ENCODE results near the gene KRTAP27-1.

GRCh38 chr21:30315701-30316100, 21.8 kb downstream of the KRTAP27-1 start:
- no peak for TF ChIP-seq CTCF (IDR thresholded peaks at IDR 0.05)
- no peak for TF ChIP-seq POLR2A (IDR thresholded peaks at IDR 0.05)
